Keratinocyte (primary cell): ENCODE data around the gene GDF11.

Experiments
- EZH2 ChIP-seq: IDR thresholded peaks from one replicate; pipeline ENCODE4 v1.6.1; 2012; ENCODE audit warnings: inconsistent platforms, mild to moderate bottlenecking, low read length, moderate library complexity
- TF ChIP-seq, protein P1 (sequence below), 3 experiments: IDR thresholded peaks in 1 of 3; conservative IDR thresholded peaks in 1 of 3; optimal IDR thresholded peaks in 1 of 3; 2 replicates in 2 of 3; 3 replicates in 1 of 3; pipeline versions ENCODE3 to v1.5.1; 2011; ENCODE audit warnings: low read length in 3 of 3, mild to moderate bottlenecking in 3 of 3, moderate library complexity in 2 of 3, control low read depth in 1 of 3, inconsistent platforms in 1 of 3; ENCODE audit not compliant: insufficient read depth in 2 of 3; ENCODE audit errors: extremely low read depth in 1 of 3

GRCh38 chr12:55707219-55707671 lies 35.7 kb upstream of the GDF11 start:
- TF ChIP-seq, protein P1, sequence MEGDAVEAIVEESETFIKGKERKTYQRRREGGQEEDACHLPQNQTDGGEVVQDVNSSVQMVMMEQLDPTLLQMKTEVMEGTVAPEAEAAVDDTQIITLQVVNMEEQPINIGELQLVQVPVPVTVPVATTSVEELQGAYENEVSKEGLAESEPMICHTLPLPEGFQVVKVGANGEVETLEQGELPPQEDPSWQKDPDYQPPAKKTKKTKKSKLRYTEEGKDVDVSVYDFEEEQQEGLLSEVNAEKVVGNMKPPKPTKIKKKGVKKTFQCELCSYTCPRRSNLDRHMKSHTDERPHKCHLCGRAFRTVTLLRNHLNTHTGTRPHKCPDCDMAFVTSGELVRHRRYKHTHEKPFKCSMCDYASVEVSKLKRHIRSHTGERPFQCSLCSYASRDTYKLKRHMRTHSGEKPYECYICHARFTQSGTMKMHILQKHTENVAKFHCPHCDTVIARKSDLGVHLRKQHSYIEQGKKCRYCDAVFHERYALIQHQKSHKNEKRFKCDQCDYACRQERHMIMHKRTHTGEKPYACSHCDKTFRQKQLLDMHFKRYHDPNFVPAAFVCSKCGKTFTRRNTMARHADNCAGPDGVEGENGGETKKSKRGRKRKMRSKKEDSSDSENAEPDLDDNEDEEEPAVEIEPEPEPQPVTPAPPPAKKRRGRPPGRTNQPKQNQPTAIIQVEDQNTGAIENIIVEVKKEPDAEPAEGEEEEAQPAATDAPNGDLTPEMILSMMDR (optimal IDR thresholded peaks at IDR 0.05 in 1 of 3, IDR thresholded peaks at IDR 0.05 in 1 of 3, conservative IDR thresholded peaks at IDR 0.05 in 1 of 3; ENCODE audit: extremely low read depth in 1 of 3, insufficient read depth in 2 of 3, low read length in 3 of 3), result no peak
- TF ChIP-seq EZH2, result peak; percentile 40
